Peyer's patch (tissue), 4 donors: Measurements from ENCODE around the gene WHRN.

ENCODE experiments used
- CTCF ChIP-seq, 6 experiments: fragments of 450-650 bp in 4 of 6; fragments of 200-600 bp in 2 of 6; sonication (generic) in 1 of 6; IDR thresholded peaks; one replicate each; pipeline ENCODE4 v1.5.1; 2017 to 2019; ENCODE audit warnings: antibody characterized with exemption in 6 of 6, mild to moderate bottlenecking in 3 of 6, moderate library complexity in 1 of 6
- POLR2A ChIP-seq, 2 donors: fragments of 450-650 bp; IDR thresholded peaks; one replicate each; pipeline ENCODE4 v1.5.1; 2017; ENCODE audit warnings: antibody characterized with exemption in 2 of 2, mild to moderate bottlenecking in 2 of 2, moderate library complexity in 2 of 2

- TF ChIP-seq CTCF (IDR thresholded peaks at IDR 0.05) (no peak), POLR2A (IDR thresholded peaks at IDR 0.05) (no peak)
These were observed 90.9 kb downstream of the WHRN start for GRCh38 chr9:114414346-114414745.
